Fibroblast of pulmonary artery (primary cell): ENCODE measurements around the gene PTGER3.
A peak's percentile ranks its signal among the peaks of the same experiment; 100 is the strongest.

Source experiments
- DNase-seq: peaks from one replicate; pipeline ENCODE4 v3.0.0-alpha.2; 2010; ENCODE audit warnings: low read depth
- H3K4me3 ChIP-seq: replicated peaks from 2 replicates; pipeline ENCODE4 v1.5.1; 2011; ENCODE audit warnings: low read depth, mild to moderate bottlenecking, control low read depth, low read length, moderate library complexity
- TF ChIP-seq, protein P1 (sequence below): IDR thresholded peaks from 2 replicates; pipeline ENCODE4 v1.5.1; 2011; ENCODE audit warnings: mild to moderate bottlenecking, control low read depth, low read length, inconsistent platforms; ENCODE audit errors: missing control alignments

The PTGER3 gene

DNA sequence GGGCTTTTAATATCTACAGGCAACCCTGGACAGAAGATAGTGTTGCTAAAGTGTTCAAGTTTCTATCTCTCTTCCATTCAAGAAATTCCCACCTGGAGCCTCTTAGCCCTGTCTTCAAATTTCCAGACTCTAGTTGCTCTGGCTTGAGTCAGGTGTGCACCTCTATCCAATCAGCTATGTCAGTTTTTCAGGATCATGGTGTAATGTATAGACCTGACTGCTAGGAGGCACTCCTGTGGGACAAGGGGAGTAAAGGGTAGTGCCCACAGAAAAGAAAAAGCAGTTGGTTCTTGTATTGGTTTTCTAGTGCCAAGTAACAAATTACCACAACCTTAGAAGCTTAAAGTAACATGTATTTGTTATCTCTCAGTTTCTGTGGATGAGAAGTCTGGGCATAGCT lies 39.4 kb upstream of the PTGER3 start:
- TF ChIP-seq, protein P1, sequence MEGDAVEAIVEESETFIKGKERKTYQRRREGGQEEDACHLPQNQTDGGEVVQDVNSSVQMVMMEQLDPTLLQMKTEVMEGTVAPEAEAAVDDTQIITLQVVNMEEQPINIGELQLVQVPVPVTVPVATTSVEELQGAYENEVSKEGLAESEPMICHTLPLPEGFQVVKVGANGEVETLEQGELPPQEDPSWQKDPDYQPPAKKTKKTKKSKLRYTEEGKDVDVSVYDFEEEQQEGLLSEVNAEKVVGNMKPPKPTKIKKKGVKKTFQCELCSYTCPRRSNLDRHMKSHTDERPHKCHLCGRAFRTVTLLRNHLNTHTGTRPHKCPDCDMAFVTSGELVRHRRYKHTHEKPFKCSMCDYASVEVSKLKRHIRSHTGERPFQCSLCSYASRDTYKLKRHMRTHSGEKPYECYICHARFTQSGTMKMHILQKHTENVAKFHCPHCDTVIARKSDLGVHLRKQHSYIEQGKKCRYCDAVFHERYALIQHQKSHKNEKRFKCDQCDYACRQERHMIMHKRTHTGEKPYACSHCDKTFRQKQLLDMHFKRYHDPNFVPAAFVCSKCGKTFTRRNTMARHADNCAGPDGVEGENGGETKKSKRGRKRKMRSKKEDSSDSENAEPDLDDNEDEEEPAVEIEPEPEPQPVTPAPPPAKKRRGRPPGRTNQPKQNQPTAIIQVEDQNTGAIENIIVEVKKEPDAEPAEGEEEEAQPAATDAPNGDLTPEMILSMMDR: no peak
- DNase-seq: no peak
- no peak overlapping the region for H3K4me3 ChIP-seq

DNA sequence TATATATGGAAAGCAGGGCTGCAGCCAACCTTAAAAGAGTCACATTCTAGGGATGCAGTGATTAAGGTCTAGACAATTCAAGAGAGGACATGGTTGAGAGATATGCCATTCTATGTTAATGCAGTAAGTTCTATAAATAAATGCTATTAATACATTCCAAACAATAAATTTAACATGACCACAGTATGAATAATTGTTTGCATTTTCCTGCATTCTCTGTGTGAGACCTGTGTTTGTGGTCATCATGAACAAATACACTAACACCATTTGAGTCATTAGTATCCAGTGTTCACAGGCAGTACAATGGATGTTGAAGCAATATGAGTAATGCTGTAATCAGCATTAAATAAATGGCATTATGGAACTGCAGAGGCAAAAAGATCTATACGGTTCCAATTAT lies 38.7 kb upstream of the PTGER3 start:
- TF ChIP-seq, protein P1: no peak
- DNase-seq: peak; percentile 36
- H3K4me3 ChIP-seq: no peak overlapping the region

DNA sequence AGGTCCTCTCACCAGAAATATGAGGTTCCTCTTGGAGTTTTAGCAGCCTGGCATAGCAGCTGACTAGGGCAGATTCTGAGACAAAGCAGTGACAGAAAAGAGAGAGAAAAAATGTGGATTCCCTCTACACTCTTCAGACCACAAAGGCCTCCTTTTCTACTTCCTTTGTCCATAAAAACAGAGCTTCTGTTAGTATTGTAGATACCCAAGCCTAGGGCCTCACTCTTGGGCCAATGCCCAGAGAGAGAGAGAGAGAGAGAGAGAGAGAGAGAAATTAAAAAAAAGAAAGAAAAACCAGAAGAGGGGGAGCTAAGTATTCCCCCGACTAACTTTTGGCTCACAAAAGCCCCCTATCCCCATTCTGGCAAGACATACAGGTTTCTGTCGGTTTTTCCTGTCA lies 35.7 kb upstream of the PTGER3 start:
- DNase-seq: peak; percentile 58
- TF ChIP-seq, protein P1: no peak
- H3K4me3 ChIP-seq: no peak overlapping the region

DNA sequence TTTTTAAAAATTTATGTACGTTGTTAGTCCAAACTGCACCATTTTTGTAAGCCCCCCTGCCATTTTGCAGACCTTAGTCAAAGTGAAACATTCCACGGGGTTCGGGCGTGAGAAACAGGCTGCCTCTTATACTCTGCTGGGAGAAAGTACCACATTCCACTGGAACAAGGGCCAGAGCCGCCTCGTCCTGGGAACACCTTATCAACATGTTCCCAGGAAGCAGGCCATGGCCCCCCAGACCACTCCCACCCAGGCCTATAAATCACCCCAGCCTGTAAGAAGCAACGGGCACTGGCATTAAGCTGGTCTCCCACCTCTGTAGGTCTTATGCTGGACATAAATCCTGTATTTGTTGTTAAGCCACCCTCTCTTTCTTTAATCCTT lies 34.1 kb upstream of the PTGER3 start:
- TF ChIP-seq, protein P1: no peak
- peak overlapping the region; percentile 92 for H3K4me3 ChIP-seq
- no peak for DNase-seq

DNA sequence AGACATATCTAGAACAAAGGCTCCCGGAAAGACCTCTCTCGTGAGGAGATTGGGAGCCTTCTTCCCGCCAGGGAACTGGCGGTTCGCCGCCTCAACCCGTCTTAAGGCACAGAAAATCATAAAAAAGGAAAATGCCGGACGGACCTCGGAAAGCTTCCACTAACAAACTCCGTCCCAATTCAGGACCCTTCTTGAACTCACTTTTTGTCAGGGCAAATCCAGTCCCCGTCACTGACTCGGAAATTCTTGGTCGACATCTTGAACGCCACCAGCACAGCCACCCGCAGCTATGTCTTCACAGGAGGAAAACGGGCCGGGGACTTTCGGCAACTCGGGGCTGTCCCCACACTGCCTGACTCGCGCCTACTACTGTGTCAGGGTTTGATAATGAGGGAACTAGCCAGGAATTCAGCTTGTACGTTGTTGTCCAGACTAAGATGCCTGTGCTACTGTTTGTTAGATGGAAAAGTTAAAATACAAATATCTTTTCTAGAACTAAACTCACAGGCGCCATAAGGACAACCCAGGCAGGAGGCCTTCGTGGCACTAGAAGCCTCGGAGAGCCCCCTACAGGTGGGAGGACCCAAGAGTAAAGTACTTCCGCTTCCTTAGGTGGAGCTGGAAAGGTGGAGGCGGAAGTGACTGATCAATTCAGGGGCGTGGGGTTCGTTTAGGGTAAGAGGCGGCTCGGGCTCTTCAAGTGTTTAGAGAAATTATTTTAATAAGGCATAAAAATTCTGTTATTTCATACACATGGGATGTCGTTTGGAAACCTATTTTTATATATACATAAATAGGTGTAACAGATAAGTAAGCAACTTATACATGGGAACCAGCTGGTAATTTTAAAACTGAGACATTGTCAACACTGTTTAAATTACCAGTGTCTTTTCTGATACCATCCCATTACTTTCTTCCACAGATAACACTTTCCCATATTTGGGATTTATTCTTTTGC lies 33.4 kb upstream of the PTGER3 start, which contains the start of gene ZRANB2:
ZRANB2 (minus strand) TSS at position 297 of the 958 bp plus-strand sequence; CDS start at position 257, 40 bp downstream.
- DNase-seq: peak; percentile 97

DNA sequence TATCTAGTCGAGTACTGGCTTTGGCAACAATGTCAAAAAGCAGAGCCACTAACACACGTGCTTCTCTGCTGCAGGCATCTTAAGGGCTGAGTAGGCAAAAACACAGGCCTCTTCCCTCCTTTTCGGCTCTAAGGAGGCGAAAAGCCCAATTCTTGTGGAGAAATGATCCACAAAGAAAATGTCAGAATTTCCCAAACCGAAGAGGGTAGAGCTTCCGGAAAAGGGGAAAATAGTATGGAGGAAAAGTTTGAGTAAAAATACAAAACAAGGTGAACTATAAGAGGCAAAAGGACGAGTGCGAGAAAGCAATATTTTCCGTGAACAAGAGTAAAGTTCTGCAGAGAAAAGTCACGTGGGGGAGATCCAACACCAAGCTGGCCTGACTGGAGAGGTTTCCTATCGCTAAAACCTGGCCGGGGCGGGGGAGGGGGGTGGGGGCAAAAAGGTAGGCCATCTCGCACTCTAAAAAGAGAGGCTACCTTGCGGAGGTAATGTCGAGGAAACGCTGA lies 32.7 kb upstream of the PTGER3 start:
- DNase-seq: peak; percentile 13
- H3K4me3 ChIP-seq: peak overlapping the region; percentile 92
- TF ChIP-seq, protein P1: no peak

More for the DNA sequence above, 33.4 kb upstream of the PTGER3 start, which contains the start of gene ZRANB2:
- TF ChIP-seq, protein P1: peak; percentile 72
- peak within 1 kb of the TSS; percentile 92 for H3K4me3 ChIP-seq
